Measurements from ENCODE around the gene PITX3.
A peak's percentile ranks its signal among the peaks of the same experiment; 100 is the strongest.

Gene PITX3

GRCh38 chr10:102254426-102254825 is 13.1 kb upstream of the PITX3 start:
- DNase-seq, result no peak

GRCh38 chr10:102252508-102252907 is 11.2 kb upstream of the PITX3 start:
- peak; percentile 50 for DNase-seq

GRCh38 chr10:102247734-102248133 is 6.4 kb upstream of the PITX3 start:
- DNase-seq, result no peak

DNA sequence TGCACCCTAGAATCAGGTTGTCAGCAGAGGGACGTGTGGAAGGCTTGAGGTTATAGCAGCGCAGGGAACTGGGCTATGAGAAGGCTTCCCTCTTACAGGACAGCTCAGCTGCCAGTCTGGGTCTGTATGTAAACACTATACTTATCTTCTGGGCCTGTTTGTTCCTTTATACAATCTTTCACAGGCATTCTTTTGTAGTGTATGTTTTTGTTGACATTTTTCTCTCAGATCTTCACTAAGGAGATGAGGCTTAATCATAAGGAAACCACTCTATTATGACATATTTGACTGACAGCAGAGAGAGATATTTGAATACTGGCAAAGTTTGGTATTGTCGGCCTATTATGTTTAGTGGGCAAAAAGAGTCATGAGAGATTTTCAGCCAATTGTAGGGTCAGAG is 4.9 kb upstream of the PITX3 start:
- DNase-seq, result peak; percentile 31

DNA sequence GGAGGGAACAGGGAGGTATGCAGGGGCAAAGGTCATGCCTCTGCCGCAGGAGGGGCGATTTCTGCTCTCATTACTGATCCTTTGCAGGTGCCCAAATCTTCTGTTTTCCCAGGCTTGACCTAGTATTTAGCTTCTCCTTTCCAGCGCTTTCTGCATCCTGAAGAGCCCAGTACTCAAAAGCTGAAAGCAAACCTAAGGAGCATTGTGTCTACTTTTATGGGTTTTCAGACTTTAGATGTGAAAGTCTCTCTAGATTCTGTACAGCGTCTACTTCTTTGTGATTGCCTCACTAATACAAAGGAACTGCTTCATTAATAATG is 4.6 kb upstream of the PITX3 start:
- no peak for DNase-seq

DNA sequence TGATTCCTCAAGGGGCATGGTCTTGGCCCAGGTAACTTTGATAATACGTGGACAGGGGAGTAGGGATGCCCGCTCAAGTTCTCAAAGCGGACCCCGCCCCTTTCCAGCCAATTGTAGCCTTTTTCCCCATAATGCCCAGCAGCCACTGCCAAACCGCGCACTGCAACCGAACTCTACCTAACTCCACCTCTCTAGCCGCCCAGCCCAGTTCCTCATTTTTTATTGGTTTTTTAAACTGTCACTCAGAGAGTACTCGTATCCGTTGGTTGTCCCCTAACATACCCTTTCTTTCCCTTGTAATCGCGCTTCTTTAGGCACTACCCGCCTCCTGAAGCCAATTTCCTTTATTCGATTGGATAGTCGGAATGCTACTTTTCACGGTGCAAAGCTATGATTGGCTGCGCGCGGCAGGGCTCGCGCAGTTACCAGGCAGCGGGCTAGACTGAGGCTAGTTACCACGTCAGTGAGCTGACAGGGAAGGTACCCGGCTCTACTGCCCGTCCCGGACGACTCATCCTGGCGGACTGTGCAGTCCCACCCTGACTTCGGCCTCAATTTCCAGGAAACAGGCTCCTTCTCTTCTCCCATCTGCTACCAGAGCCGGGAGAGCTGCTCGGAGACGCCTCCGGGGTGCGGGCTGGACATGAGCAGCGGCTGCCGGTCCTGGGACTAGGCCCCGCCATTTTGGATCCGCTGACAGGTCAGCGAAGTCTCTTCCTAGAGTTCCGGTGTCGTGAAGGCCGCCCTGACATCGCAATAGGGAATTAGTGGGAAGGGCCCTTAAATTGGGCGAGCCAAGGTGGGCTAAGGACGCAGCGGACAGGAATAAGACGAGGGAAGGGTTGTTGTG is 4.0 kb upstream of the PITX3 start, which contains the start of gene GBF1:
Gene GBF1, plus strand, starts transcription at position 451 of the 850 bp plus-strand sequence. CDS start 13,407 bp downstream, outside the sequence.
- DNase-seq, result peak; percentile 100

DNA sequence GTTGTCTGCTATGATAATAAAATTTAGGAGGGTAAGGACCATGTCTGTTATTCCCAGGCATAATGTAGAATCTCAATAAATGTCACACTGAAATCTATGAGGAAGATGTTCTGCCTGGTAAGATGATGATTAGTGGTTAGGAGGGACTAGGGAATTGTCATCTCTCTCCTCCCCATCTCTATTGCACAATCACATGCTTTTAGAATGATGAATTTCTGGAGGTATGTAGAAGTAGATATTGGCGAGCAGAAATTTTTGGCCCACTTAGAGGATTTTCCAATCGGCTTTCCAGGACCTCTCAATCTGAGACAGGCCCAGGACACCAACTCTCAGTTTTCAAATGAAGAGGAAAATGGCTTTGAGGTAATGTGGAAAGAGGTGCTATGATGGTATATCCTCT is 2.0 kb upstream of the PITX3 start:
- peak; percentile 84 for DNase-seq

DNA sequence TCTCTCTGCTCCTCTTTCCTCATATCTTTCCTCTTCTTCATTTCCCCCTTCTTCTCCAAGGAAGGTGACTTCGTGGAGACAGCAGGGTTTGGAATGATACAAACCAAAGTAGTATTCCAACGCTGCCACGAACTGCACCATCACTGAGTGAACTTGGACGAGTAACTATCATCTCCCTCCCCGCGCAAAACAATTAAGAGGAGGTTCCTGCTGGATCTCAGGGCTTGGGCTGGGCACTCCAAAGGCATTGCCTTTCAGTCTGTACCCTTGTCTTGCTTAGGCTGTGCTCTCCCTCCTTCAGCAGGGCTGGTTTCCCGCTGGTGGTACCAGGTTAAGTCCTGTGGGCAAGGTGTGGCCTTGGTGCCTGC is 790 bp upstream of the PITX3 start:
- DNase-seq, result no peak

DNA sequence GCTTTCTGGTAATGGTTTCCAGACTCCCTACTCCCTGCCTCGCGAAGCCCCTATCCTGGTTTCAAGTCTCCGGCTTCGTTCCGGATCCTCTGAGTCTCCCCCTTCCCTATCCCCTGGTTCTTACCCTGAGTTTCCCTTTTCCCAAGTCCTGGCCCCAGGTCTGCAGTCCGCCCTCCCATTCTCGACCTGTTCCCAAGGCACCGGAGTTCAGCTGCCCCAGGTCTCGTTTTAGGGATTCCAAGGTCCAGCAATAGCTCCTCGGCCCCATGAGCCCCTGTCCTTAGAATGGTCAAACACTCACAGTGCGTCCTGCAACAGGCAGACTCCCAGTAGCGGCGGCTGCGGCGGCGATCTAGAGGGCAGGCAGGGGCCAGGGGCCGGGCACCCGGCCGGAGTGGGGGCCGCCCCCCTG is 274 bp downstream of the PITX3 start:
- DNase-seq, result no peak

- DNase-seq, result no peak
These were observed 763 bp downstream of the PITX3 start for GRCh38 chr10:102240467-102241031.

- DNase-seq, result no peak
These were observed 3.5 kb downstream of the PITX3 start for GRCh38 chr10:102237711-102238252.

DNA sequence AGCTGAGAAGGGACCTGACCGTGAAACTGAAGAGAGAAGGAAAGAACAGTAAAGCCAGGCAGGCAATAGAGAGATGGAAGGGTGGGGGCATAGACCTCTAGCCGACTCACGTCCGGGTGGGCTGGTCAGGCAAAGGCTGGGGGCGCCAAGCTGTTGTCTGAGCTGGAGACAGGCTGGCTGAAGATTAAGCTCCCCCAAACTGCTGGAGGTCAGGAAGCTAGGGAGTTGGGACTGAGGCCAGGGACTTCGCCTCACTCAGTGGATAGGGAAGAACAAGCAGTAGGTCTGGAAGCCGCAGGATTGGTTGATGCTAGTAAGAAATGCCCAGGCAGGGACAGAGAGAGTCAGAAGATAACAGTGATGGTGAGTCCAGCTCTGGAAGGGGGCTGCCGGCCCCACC is 5.3 kb downstream of the PITX3 start:
- DNase-seq, result no peak

- DNase-seq, result no peak
These were observed 5.8 kb downstream of the PITX3 start for GRCh38 chr10:102235598-102235920.

DNA sequence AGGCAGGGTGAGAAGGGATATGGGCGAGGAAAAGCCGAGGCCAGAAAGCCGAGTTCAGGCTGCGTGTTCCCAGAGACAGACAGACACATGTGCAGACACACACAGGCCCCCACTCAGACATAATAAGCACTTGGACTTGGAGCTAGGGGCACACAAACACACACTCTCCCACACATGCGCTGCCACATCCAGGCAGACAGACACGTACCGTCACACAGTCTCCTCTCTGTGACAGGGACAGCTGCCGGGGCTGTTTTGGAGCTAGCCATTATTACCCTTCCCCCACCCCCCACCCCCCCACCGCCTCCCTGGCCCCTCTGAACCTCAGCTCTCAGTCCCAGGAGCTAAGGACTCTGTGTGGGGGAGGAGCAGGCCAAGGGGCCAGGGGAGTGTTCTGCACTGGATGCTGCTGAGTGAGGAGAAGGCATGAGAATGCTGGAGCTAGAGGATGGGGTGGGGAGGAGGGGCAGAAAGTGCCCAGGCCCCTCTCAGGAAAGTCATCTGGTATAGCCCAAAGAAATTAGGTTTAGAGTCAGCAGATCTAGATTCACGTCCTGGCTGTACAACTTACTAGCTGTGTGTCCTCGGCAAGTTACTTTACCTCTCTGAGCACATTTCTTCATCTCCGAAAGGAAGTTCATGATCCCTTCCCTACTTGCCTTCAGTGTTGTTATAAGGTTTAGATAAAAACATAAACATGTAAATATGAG is 6.3 kb downstream of the PITX3 start:
- no peak for DNase-seq

DNA sequence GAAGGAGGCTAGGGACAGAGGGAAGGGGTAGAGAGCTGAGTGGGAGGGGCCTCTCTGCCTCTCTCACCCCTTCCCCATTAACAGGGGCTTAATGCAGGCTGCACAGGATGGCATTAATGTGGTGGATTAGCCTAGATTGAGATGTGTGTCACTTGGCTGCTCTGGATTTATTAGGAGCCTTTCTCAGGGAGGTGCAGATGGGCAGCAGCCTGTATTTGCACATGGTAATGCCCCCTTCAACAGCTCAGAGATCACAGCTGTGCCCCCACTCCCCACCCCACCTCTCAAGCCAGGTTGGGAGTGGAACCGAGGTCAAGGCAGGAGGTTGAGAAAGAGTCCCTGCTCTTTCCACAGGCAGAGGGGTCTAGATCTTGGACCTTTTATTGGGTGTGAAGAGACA is 7.3 kb downstream of the PITX3 start:
- DNase-seq, result no peak

- DNase-seq, result no peak
These were observed 9.7 kb downstream of the PITX3 start for GRCh38 chr10:102231357-102232318.

GRCh38 chr10:102230861-102231356 is 10.4 kb downstream of the PITX3 start:
- no peak for DNase-seq

GRCh38 chr10:102230264-102230860 is 10.9 kb downstream of the PITX3 start:
- peak; percentile 72 for DNase-seq

DNA sequence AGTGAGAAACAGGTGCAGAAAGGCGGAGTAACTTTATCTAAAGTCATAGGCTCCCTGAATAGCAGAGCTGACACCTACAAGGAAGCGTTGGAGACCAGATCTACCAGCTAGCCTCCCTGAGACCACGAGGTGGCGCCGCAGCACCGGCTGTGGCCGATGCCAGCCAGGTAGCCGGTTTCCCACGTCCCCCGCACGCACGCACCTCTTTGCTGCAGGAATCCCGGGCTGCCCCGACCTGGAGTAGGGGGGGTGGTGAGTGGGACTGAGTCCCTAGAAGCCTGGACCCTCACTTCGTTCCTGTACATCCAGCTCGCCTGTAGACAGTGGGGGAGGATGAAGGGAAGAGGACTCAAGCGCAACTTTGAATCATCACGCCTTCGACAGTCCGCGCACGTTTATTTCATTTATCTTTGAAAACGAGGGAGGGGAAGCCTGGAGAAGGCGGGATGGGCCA is 11.5 kb downstream of the PITX3 start:
- peak; percentile 63 for DNase-seq

DNA sequence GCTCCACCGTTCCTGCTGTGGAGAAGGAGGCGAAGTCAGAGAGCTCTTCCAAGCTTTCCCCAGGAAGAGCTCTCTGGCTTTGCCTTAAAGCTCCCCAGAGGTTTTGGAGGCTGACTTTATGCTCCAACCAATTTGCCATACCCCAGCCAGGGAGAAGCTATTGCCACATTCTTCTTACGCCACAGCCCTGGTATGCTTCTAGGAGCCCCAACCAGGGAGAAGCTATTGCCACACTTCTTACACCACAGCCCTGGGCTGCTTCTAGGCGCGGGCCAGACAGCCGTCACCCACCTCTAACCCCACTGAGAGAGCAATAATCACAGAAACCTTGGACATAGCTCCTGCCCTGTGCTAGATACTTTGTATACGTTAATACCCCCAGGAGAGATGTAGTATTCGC is 14.3 kb downstream of the PITX3 start:
- DNase-seq, result no peak

GRCh38 chr10:102226542-102226870 is 14.8 kb downstream of the PITX3 start:
- DNase-seq, result no peak

All from fibroblast of skin of back (primary cell).